Hepatocyte (in vitro differentiated cells): ENCODE data around the gene RNF41.
A peak's percentile ranks its signal among the peaks of the same experiment; 100 is the strongest.

ENCODE experiments used
- CTCF ChIP-seq: fragments of 200-600 bp; sonication (generic); IDR thresholded peaks from 2 replicates; pipeline ENCODE4 v1.5.1; 2016; ENCODE audit warnings: antibody characterized with exemption, mild to moderate bottlenecking; ENCODE audit not compliant: poor library complexity
- EZH2 ChIP-seq: fragments of 200-600 bp; sonication (generic); IDR thresholded peaks from 2 replicates; pipeline ENCODE4 v1.6.1; 2016; ENCODE audit warnings: antibody characterized with exemption, mild to moderate bottlenecking, borderline replicate concordance
- EZH2phosphoT487 ChIP-seq: fragments of 200-600 bp; sonication (generic); IDR thresholded peaks from one replicate; pipeline ENCODE4 v1.6.1; 2018; ENCODE audit warnings: antibody characterized with exemption, mild to moderate bottlenecking, low read depth, moderate library complexity; ENCODE audit not compliant: unreplicated experiment, severe bottlenecking

DNA sequence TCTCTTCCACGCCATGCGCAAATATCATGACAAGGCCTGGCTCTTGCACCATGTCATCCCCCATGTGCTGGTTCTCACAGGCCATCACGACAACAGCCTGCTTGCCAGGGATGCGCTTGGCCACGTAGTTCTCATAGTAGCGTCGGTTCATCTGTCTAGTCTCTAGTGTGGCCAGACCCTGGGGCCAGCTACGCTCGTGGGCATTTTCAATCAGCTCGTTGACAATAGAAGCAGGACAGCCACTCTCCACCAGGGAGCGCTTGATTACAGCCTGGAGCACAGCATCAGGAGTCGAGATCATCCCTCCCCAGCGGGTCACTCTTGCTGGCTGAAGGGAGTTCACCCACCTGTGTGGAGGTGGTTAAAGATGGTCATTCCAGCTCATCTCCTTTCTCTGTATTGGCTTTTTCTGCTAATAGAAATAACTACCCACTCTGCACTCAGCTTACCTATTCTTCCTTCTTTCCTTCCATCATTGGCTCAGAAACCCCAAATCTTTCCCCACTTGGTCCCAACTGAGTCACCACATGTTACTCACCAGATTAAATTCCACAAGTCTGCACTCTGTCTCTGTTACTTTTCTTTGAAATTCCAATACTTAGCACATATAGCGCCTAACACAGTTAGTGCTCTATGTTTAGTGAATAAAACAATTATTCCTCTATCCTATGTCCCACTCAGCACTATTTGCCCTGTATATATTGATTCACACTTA, 15.1 kb downstream of the RNF41 start:
- peak; percentile 53 for TF ChIP-seq CTCF
- no peak for TF ChIP-seq EZH2
- TF ChIP-seq EZH2phosphoT487: no peak
